ENCODE measurements around the gene RNU5B-1.
"Not testable (repeated sequence)": the region's sequence is repeated elsewhere in the genome, so short reads cannot be mapped to it uniquely, and the experiment has no call there.

Gene RNU5B-1

DNA sequence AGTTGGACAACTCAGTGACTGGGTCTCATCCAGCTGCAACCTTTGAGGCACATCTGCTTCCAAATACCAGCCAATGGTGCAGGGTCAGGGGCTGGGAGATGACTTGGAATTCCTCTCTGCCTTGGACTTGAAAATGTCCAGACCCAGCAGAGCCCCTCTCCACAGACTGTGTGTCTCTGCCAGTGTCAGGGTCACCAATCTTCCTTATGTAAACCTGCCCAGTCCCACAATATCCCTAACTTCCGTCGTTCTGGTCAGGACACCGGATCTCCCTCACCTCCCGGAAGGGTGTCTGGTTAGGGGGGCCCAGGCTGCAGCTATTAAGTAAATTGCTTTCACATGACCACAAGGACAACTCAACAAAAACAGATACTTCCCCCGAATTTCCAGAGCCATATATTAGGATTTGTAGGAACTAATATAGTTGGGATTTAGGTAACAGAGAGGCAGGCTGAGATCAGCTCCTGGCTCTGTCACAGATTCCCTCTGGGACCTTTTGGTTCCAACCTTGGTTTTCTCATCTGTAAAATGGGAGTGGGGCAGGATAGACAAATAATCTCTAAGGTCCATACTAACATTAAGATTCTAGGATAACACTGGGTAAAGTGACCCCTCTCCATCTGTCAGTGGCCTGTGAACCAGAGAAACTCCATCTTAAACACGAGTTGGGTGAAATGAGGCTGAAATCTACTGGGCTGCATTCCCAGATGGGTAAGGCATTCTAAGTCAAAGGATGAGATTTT is 42.5 kb downstream of the RNU5B-1 start:
- DNase-seq: no peak

DNA sequence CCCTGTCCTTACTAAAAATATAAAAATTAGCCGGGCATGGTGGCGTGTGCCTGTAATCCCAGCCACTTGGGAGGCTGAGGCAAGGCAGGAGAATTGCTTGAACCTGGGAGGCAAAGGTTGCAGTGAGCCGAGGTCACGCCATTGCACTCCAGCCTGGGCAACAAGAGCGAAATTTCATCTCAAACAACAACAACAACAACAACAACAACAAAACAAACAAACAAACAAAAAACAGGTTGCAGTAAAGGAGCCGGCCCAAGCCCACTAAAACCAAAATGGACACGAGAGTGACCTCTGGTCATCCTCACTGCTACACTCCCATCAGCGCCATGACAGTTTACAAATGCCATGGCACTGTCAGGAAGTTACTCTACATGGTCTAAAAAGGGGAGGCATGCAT is 43.3 kb downstream of the RNU5B-1 start:
- not testable (repeated sequence) for DNase-seq

DNA sequence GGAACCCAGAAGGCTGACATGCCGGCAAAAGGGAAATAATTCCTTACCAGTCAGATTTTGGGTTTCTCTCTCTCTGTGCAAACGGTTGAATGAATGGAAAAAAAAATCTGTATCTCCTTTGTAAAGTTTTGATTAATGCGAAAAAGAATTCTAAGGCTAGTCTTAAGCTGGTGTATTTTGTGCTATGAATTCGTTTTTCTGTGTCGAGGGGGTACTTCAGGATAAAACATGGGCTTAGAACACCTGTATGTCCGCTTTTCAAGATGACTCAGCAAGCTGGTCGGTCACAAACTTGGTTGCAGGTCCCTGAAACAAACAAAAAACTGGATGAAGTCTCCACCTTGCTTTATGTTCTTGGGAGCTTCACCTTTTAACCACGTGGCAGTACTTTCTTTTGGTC is 44.9 kb downstream of the RNU5B-1 start:
- DNase-seq: no peak

DNA sequence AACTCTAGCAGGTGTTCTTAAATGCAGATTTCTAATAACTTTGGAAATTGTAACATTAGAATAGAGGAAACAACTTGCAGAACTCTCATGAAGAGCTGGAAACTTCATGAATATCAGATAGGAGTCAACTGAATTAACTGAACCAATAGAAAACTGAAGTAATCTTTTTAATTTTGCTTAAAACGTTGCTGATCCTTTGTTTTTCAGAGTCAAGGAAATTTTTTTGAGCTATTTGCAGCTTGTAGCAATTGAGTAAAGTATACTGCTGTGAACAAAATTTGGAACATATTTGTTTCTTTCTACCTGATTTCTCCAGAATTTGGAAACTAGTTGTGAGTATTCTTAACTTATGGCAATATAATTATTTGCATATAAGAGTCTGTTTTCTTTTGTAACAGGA is 47.5 kb downstream of the RNU5B-1 start:
- DNase-seq: not testable (repeated sequence)
